ENCODE results near the gene CCDC148. TPM values are rescaled to one million over a fixed set of nuclear protein-coding genes. Genes with fewer than 3 reads are reported as not detected.
A peak's percentile ranks its signal among the peaks of the same experiment; 100 is the strongest.

Gene CCDC148
- total RNA-seq = 5.3 TPM
- polyA plus RNA-seq = 0.28 TPM

DNA sequence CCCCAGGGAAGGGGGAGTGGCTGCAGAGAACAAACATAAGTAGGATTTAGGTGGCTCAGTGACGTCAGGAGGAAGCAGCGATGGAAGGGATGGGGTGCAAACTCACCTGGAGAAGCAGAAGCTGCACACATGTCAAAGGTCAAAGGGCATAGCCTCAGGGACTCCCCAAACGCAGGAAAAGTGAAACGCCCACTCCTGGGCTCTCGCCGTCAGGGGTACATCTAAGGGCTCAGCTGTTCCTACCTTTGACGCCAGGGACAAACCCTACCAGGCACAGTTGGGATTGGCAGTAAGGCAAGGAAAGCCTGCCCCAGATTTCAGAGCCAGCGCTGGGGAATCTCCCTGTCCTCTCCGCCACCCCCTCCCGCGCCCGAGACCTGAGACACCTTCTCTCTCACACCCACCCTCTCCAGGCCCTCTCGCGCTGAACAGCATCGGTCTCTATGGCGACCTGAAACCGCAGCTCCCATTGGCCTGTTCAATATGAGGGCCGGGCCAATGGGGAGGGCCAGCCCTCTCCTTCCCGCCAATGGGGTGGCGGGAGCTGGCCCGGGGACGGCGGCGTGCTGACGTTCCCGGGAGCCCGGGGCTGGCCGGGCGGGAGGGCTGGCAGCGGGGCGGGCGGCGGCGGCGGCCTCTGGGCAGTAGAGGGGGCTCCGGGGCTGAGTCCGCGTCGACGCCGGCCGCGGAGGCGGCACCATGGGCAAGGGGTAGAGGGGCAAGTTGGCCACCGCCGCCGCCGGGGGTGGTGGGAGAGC is at the start of gene CCDC148, which contains the start of gene PKP4:
CCDC148 (minus strand) TSS at position 445 of the 758 bp plus-strand sequence; CDS start at position 131, 314 bp downstream.
PKP4 (plus strand) TSS at position 644 of the 758 bp plus-strand sequence. CDS start 76,233 bp downstream, outside the sequence.
- WGBS = under 1% methylated on average over 48 of the region's 48 CpGs
- H3K27ac ChIP-seq (ENCODE audit: low read depth) = peak within 1 kb of the TSS; percentile 80
- no peaks in the 10 kb centered on the region for H3K4me1 ChIP-seq (ENCODE audit: insufficient read depth)
- H3K36me3 ChIP-seq (ENCODE audit: insufficient read depth) = no peaks in the 10 kb centered on the region
- peak; percentile 85 for DNase-seq (ENCODE audit: extremely low spot score)
- H3K4me3 ChIP-seq (ENCODE audit: low read depth, low read length) = peak within 1 kb of the TSS; percentile 88

DNA sequence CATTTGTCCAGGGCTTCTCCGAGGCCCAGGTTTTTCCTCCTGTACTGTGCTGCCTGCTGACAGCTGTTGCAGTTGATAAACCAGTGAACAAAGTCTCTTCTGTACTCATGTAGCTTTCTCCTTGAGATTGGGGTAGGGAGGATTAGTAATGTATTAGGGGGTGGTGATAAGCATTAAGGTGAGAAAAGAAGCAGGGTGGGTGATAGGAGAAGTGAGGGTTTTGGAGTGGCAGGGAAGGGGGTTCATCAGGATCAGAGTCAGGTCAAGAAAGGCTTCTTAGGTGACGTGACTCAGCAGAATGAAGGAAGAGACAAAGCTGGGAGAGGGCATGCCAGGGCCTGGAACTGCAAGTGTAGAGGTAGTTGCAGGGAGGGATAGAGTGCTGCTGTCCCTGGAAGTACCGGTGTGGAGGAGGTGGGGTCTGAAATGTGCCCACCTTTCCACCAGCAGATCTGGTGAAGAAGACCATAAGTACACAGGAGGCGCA is 48.9 kb upstream of the CCDC148 start:
- Histone ChIP-seq H3K27ac (ENCODE audit: low read depth) (no peak overlapping the region), H3K4me1 (ENCODE audit: insufficient read depth) (peaks cover 3% of the 10 kb centered on the region), H3K36me3 (ENCODE audit: insufficient read depth) (no peaks in the 10 kb centered on the region), H3K4me3 (ENCODE audit: low read depth, low read length) (no peak overlapping the region)
- 89% methylated on average over 4 of the region's 4 CpGs for WGBS
- no peak for DNase-seq (ENCODE audit: extremely low spot score)

DNA sequence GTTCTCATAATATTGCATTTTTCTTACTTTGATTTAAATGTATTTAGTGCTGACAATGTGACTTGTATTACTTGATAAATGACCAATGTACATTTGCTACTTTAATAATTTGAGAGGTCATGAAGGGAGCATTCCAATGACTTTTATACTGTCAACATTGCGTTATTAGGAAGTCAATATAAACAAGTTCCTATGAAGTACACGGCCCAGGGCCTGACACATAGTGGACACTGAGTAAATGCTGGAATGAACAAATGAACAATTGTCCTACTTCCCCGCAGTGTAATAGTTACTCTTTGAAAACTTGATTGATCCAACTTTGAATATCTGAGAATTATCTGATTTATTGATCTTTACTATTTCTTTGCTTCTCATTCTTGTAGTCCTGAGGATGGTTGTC is 47.5 kb upstream of the CCDC148 start:
- Histone ChIP-seq H3K4me1 (ENCODE audit: insufficient read depth) (peaks cover 3% of the 10 kb centered on the region), H3K27ac (ENCODE audit: low read depth) (no peak overlapping the region), H3K36me3 (ENCODE audit: insufficient read depth) (no peaks in the 10 kb centered on the region), H3K4me3 (ENCODE audit: low read depth, low read length) (no peak overlapping the region)
- DNase-seq (ENCODE audit: extremely low spot score) = no peak
- WGBS = 77% methylated on average over 3 of the region's 3 CpGs

DNA sequence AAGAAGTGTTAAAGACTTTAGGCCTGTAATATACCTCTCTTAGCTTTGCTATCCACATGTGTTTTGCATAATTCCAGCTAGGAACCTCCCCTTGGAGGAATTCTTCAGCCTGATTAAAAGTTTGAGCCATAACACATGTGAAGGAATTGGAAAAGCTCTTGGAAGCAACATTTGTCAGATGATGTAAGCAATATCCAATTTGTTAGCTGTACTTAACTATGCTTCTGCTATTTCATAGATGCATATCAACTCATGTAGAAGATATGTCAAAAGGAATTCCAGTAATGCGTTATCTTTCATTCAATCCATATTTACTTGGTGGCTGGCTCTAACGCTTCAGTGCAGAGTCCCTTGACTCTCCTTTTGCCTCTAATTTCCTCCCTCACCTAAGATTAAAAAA is 46.4 kb upstream of the CCDC148 start:
- Histone ChIP-seq H3K4me1 (ENCODE audit: insufficient read depth) (peaks cover 3% of the 10 kb centered on the region), H3K36me3 (ENCODE audit: insufficient read depth) (no peaks in the 10 kb centered on the region), H3K4me3 (ENCODE audit: low read depth, low read length) (no peak overlapping the region), H3K27ac (ENCODE audit: low read depth) (no peak overlapping the region)
- 34% methylated on average over 2 of the region's 2 CpGs for WGBS
- DNase-seq (ENCODE audit: extremely low spot score) = no peak

DNA sequence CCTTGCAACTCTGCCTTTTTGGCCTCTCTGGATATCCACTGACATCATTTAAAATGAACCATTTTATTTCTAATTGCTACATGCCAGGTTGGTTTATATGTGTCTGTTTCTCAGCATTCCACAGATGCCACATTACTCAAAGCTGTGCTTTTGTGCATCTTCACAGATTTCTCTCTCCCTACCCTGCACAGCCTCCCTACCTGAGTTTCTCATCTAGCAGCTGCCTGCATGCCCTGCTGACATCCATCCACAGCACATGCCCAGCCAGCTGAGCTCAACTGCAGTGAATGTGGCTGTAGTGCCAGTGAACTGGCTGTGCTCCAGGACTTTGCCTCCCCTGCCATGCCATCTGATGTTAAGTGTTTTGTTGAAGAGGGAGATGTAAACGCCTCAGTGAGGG is 44.7 kb upstream of the CCDC148 start:
- H3K36me3 ChIP-seq (ENCODE audit: insufficient read depth) = peaks cover 2% of the 10 kb centered on the region
- WGBS = 53% methylated on average over 1 of the region's 1 CpG
- no peak overlapping the region for H3K27ac ChIP-seq (ENCODE audit: low read depth)
- H3K4me1 ChIP-seq (ENCODE audit: insufficient read depth) = peaks cover 3% of the 10 kb centered on the region
- H3K4me3 ChIP-seq (ENCODE audit: low read depth, low read length) = no peak overlapping the region
- DNase-seq (ENCODE audit: extremely low spot score) = no peak

DNA sequence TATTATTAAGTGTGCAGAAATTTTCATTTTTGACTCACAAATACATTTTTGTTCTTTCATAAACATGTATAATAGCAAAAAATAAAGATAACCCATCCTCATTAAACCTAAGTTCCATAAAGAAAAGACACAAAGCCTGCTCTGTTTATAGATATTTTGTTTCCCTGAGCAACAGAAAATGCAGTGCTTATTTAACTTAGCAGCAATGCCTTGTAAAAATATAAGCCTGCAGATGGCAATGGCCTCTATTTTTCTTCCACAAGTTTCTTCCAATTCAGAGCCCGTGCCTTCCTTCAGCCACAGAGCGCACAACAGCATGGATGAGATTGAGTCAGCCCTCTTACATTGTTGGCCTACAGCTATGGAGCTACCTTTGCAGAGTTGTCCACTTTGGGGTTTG is 43.8 kb upstream of the CCDC148 start:
- peaks cover 2% of the 10 kb centered on the region for H3K36me3 ChIP-seq (ENCODE audit: insufficient read depth)
- 47% methylated on average over 2 of the region's 2 CpGs for WGBS
- H3K4me1 ChIP-seq (ENCODE audit: insufficient read depth) = peaks cover 3% of the 10 kb centered on the region
- no peak for DNase-seq (ENCODE audit: extremely low spot score)
- no peak overlapping the region for H3K27ac ChIP-seq (ENCODE audit: low read depth)
- H3K4me3 ChIP-seq (ENCODE audit: low read depth, low read length) = no peak overlapping the region

DNA sequence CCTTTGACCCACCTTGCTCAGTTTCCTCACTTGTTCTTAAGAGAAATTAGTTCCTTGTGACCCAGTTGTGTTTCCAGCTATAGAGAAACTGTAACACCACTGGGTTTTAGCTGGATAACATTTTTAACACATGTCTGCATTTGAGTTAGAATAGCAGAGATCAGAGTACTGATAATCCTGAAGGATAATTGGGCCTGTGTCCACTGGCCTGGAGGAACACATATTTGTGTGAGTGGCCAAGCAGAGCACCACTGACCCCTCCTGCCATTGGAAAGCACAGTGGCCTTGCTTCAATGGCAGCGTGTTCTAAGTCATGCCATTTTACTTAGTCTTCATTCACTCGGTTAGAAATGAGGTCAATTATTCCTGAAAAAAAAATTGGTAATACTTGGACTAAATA is 42.8 kb upstream of the CCDC148 start:
- Histone ChIP-seq H3K4me3 (ENCODE audit: low read depth, low read length) (no peak overlapping the region), H3K36me3 (ENCODE audit: insufficient read depth) (peaks cover 2% of the 10 kb centered on the region), H3K4me1 (ENCODE audit: insufficient read depth) (peaks cover 3% of the 10 kb centered on the region), H3K27ac (ENCODE audit: low read depth) (no peak overlapping the region)
- 72% methylated on average over 2 of the region's 2 CpGs for WGBS
- DNase-seq (ENCODE audit: extremely low spot score) = no peak

DNA sequence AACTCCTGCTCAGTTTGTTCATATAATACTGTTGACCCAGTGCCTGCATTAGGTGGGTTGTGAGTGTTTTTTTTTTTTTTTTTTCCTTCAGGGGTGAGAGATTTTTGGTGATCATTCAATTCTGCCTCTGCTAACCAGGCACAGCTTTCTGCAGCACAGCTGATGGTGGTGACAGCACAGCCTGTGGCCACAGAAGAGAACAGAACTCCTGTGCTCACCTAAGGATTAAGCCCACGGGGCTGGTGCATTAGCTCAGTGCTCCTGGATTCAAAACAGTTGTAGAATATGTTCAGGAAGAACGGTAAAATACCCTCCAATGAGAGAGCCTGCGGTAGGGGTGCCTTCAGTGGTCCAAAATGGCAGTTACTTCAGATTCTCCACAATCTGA is 42.2 kb upstream of the CCDC148 start:
- H3K4me1 ChIP-seq (ENCODE audit: insufficient read depth) = peaks cover 3% of the 10 kb centered on the region
- H3K27ac ChIP-seq (ENCODE audit: low read depth) = no peak overlapping the region

DNA sequence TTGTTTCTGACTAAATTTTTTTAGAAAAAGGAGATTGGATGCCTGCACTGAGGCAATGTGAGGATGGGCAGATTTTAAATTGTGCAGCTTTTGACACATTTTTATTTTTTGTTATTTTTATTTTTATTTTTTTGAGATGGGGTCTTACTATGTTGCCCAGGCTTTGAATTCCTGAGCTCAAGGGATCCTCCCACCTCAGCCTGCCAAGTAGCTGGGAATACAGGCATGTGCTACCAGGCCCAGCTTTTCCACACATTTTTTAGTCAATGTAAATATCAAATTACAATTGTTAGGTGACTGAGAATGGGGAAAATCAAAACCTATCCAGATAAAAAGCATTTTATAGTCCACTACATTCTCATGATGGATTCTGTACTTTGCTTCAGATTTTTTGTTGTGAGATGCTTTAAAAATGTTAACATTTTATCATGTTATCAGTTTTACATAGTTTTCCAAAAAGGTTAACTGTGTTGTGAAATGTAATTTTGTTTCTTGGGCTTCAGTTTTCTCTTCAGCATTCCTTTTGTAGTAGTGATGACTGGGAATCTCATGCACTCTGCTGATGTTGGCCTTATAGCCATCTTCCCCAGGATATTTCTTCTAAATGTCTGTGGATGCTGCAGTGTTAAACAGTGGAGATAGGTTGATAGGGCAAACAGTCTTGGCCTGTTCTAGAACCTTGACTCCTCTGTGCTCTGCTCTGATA is 41.6 kb upstream of the CCDC148 start:
- Histone ChIP-seq H3K36me3 (ENCODE audit: insufficient read depth) (peaks cover 2% of the 10 kb centered on the region), H3K4me3 (ENCODE audit: low read depth, low read length) (no peak overlapping the region), H3K4me1 (ENCODE audit: insufficient read depth) (peaks cover 3% of the 10 kb centered on the region), H3K27ac (ENCODE audit: low read depth) (no peak overlapping the region)
- DNase-seq (ENCODE audit: extremely low spot score) = no peak

More for the DNA sequence above, 42.2 kb upstream of the CCDC148 start:
- Histone ChIP-seq H3K4me3 (ENCODE audit: low read depth, low read length) (no peak overlapping the region), H3K36me3 (ENCODE audit: insufficient read depth) (peaks cover 2% of the 10 kb centered on the region)
- WGBS = 83% methylated on average over 3 of the region's 3 CpGs
- DNase-seq (ENCODE audit: extremely low spot score) = no peak

DNA sequence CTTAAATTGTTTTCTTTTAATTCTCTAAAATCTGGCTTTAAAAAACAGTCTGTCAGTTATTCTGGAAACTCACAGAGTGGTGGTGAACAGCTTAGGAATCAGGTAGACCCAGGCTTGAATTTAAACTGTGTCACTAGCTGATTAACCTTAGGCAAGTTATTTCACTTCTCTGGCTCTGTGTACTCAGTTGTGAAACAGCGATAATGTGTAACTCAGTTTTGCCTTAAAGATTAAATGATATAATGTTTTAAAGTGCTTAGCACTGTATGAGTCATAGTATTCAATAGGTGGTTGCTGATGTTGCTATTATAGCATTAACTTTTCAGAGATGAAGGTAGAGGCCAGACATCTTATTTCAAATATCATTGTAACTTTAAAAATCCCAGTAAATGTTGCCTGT is 40.9 kb upstream of the CCDC148 start:
- DNase-seq (ENCODE audit: extremely low spot score) = no peak
- H3K4me3 ChIP-seq (ENCODE audit: low read depth, low read length) = no peak overlapping the region
- 80% methylated on average over 1 of the region's 1 CpG for WGBS
- H3K4me1 ChIP-seq (ENCODE audit: insufficient read depth) = peaks cover 2% of the 10 kb centered on the region
- H3K36me3 ChIP-seq (ENCODE audit: insufficient read depth) = peaks cover 2% of the 10 kb centered on the region
- H3K27ac ChIP-seq (ENCODE audit: low read depth) = no peak overlapping the region

DNA sequence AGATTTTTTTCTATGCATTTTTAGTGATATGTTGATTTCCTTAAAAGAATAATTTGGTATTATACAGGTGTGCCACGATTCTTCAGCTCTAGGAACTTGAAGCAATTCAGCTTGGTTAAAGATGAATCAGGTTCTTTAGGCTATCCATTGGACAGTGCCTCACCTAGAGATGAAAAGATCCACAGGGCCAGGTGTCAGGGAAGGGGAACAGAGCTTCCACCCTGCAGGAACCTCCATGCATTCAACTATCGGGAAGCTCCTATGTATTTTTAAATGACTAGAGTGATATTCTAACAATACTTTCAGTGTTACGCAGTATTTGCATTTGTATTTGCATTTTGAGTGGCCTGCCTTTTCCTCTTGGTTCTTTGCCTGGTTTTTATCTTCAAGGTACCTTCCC is 40.4 kb upstream of the CCDC148 start:
- H3K4me1 ChIP-seq (ENCODE audit: insufficient read depth) = peaks cover 2% of the 10 kb centered on the region
- H3K27ac ChIP-seq (ENCODE audit: low read depth) = no peak overlapping the region
- H3K4me3 ChIP-seq (ENCODE audit: low read depth, low read length) = no peak overlapping the region
- peaks cover 2% of the 10 kb centered on the region for H3K36me3 ChIP-seq (ENCODE audit: insufficient read depth)
- no peak for DNase-seq (ENCODE audit: extremely low spot score)
- 84% methylated on average over 3 of the region's 3 CpGs for WGBS

DNA sequence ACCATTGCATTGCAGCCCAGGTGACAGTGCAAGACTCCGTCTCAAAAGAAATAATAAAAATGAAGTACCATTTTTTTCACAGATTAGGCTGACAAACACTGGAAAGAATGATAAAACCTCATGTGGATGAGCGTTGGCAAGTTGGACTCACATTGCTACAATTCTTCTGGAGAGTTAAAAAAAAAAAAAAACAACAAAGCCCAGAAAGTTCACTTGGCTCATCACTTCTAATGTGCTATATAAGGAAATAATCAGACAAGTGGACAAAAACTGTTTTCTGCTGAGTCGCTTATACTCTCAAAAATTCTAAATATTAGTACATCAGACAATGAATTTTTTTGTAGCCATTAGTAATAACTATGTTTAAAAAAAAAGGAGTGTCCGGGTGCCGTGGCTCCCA is 38.6 kb upstream of the CCDC148 start:
- 69% methylated on average over 5 of the region's 5 CpGs for WGBS
- peaks cover 2% of the 10 kb centered on the region for H3K36me3 ChIP-seq (ENCODE audit: insufficient read depth)
- DNase-seq (ENCODE audit: extremely low spot score) = no peak
- H3K27ac ChIP-seq (ENCODE audit: low read depth) = no peak overlapping the region
- no peaks in the 10 kb centered on the region for H3K4me1 ChIP-seq (ENCODE audit: insufficient read depth)
- no peak overlapping the region for H3K4me3 ChIP-seq (ENCODE audit: low read depth, low read length)

DNA sequence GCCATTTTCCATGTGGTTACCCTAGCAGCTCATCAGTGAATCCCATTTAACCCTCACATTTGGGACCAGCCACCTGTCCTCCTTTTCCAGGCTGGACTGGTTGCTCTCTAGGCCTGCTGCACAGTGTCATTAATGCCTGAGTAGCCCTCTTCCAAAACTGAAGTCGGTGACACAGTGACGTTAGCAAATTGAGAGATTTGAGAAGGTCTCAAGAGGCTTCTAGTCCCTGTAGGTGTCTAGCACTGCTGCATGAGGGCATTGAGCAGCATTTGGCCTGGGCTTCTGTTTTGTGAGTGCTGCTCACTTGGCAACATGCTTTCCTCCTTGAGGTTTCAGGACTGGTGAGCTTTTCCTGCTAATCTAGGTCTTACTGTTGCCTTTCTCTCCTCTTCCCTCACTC is 36.9 kb upstream of the CCDC148 start:
- Histone ChIP-seq H3K27ac (ENCODE audit: low read depth) (no peak overlapping the region), H3K36me3 (ENCODE audit: insufficient read depth) (peaks cover 2% of the 10 kb centered on the region), H3K4me3 (ENCODE audit: low read depth, low read length) (no peak overlapping the region), H3K4me1 (ENCODE audit: insufficient read depth) (no peaks in the 10 kb centered on the region)
- DNase-seq (ENCODE audit: extremely low spot score) = no peak
- 59% methylated on average over 2 of the region's 2 CpGs for WGBS

DNA sequence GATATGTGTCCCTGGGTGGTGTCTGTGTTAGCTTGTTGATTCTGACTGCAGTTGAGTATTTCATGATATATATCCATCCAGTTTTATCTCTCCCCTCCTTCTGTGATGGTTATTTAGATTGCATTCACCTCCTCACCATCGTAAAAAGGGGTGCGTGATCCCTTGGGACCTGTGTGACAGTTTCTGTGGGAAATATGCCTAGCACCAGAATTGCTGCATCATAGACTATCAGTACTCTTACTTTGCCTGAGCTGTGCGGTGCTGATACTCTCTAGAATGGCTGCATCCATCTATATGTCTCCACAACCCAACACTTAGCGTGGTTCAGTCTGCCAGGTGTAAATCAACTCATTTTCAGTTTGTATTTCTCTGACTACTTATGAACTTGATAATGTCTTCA is 34.5 kb upstream of the CCDC148 start:
- H3K4me1 ChIP-seq (ENCODE audit: insufficient read depth) = no peaks in the 10 kb centered on the region
- no peak for DNase-seq (ENCODE audit: extremely low spot score)
- WGBS = 89% methylated on average over 4 of the region's 4 CpGs
- no peak overlapping the region for H3K4me3 ChIP-seq (ENCODE audit: low read depth, low read length)
- no peaks in the 10 kb centered on the region for H3K36me3 ChIP-seq (ENCODE audit: insufficient read depth)
- H3K27ac ChIP-seq (ENCODE audit: low read depth) = no peak overlapping the region

Measured in urinary bladder (tissue), 4 donors.